ENCODE results near the gene POFUT2. TPM values are rescaled to one million over a fixed set of nuclear protein-coding genes. Genes with fewer than 3 reads are reported as not detected.
A peak's percentile ranks its signal among the peaks of the same experiment; 100 is the strongest.

Gene POFUT2
- total RNA-seq, 2 experiments from 2014 or later = 11.7 to 12.4 TPM

DNA sequence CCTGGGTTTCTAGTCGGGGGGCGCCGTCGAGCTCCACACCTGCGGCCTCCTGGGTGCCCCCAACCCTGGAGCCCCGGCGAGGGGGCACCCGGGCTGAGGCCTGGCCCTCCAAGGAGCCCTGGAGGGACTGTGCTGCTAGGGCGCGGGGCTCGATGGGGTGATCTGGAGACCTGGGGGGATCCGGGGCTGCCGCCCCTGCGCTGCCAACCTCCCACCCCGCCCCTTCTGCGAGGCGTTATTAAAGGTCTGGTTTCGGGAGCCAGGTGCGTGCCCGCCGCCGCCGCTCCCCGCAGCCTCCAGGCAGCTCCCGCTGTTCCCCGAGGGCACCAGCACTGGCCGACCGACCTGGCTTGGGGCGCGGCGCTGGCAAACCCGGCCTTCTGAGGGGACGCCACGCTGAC lies 746 bp upstream of the POFUT2 start:
- CTCF ChIA-PET = interaction anchor here (1.0 to 3.0 kb wide), 2 partner anchors 21 to 149 kb away, joined by 4 to 10 read pairs; no protein-coding TSS in a partner anchor
- no peak for ATAC-seq

DNA sequence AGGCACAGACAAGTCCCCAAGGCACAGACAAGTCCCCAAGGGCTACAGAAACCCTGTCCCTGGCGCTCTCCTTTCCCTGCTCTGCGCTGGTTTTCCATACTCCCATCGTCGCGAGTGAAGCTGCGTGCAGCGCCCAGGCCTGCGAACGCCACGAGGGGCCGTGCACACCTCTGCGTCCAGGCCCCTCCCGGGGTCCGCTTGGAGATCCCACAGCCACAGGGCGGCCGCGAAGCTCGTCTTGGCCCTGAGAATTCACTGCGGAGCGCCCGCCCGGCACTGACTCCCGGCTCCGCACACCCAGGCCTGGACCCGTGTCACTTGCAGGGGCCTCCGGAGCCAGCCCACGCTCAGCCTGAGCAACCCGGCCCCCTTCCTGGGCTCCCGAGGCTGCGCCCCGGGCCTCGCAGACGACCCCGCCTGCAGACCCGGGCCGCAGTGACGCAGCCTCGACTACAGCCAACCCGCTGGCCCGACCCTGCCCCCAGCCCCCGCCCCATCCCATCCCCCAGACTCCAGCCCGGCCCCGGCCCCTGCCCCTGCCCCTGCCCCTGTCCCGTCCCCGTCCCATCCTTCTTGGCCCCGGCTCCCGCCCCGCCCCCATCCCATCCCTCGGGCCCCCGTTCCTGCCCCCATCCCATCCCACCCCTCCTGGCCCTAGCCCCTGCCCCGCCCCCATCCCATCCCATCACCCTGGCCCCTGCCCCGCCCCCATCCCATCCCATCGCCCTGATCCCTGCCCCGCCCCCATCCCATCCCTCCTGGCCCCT lies 841 bp downstream of the POFUT2 start:
- Mint-ChIP-seq H3K36me3 (ENCODE audit: low read depth) (peaks cover 5% of the 10 kb centered on the region), H3K27ac (no peak overlapping the region), H3K4me1 (ENCODE audit: low read depth) (peaks cover 3% of the 10 kb centered on the region), H3K9me3 (no peaks in the 10 kb centered on the region), H3K27me3 (no peaks in the 10 kb centered on the region), H3K4me3 (peak overlapping the region; percentile 77)
- POLR2A ChIA-PET = no interaction called here
- DNase-seq (no peak), ATAC-seq (no peak)
- CTCF ChIA-PET = interaction anchor here (1.0 to 1.3 kb wide), 2 partner anchors 22 to 337 kb away, joined by 3 read pairs; no protein-coding TSS in a partner anchor
- TF ChIP-seq, protein P1, sequence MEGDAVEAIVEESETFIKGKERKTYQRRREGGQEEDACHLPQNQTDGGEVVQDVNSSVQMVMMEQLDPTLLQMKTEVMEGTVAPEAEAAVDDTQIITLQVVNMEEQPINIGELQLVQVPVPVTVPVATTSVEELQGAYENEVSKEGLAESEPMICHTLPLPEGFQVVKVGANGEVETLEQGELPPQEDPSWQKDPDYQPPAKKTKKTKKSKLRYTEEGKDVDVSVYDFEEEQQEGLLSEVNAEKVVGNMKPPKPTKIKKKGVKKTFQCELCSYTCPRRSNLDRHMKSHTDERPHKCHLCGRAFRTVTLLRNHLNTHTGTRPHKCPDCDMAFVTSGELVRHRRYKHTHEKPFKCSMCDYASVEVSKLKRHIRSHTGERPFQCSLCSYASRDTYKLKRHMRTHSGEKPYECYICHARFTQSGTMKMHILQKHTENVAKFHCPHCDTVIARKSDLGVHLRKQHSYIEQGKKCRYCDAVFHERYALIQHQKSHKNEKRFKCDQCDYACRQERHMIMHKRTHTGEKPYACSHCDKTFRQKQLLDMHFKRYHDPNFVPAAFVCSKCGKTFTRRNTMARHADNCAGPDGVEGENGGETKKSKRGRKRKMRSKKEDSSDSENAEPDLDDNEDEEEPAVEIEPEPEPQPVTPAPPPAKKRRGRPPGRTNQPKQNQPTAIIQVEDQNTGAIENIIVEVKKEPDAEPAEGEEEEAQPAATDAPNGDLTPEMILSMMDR (IDR thresholded peaks at IDR 0.05) = no peak
- intact Hi-C loops (cut with micrococcal nuclease) = no loop called here

More for the DNA sequence above, 746 bp upstream of the POFUT2 start:
- Mint-ChIP-seq H3K27me3 (no peaks in the 10 kb centered on the region), H3K4me1 (ENCODE audit: low read depth) (peaks cover 12% of the 10 kb centered on the region), H3K27ac (no peak overlapping the region), H3K4me3 (peak overlapping the region; percentile 77), H3K36me3 (ENCODE audit: low read depth) (peaks cover 5% of the 10 kb centered on the region), H3K9me3 (no peaks in the 10 kb centered on the region)
- no peak for DNase-seq
- TF ChIP-seq, protein P1 (IDR thresholded peaks at IDR 0.05) = no peak
- POLR2A ChIA-PET = interaction anchor here (1.1 to 1.4 kb wide), 3 partner anchors 17 to 35 kb away, joined by 3 read pairs; no protein-coding TSS in a partner anchor
- intact Hi-C loops (cut with micrococcal nuclease) = no loop called here

DNA sequence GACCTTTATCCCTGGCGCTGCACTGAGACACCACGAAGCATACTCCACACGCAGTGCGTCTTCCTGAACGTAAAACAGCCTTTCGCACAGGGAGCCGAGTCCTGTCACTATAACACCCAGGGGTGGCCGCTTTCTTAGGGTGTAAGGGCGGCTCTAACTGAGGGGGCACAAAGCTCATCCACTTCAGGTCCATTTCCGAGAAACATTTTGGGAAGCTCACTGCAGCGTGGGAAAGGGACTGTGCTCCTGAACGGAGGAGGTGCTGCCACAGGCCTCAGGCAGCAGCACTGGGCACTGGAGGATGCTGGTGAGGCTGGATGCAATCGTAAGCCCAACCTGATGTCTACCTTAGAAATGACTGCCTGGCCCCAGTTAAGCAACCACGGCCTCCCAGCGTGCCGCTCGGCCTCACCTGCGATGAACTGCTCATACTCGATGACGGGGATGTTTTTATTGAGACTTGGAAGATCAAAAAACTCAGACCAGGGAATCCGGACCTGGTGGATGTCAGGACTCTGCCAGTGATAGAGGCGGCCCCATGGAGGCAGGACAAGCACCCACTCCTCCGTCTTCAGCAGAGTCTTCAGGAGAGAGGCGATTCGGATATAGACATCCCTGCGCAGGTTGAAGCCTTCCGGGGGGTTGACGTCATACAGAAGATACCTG lies 2.3 kb downstream of the POFUT2 start:
- ATAC-seq (no peak), DNase-seq (no peak)
- CTCF ChIA-PET = interaction anchor here (1.3 kb wide), 1 partner anchor 24 kb away, joined by 3 read pairs; no protein-coding TSS in a partner anchor
- Mint-ChIP-seq H3K27me3 (no peaks in the 10 kb centered on the region), H3K27ac (no peak overlapping the region), H3K4me3 (no peak overlapping the region), H3K9me3 (no peaks in the 10 kb centered on the region), H3K36me3 (ENCODE audit: low read depth) (peaks cover 12% of the 10 kb centered on the region), H3K4me1 (ENCODE audit: low read depth) (peaks cover 3% of the 10 kb centered on the region)
- POLR2A ChIA-PET = interaction anchor here (0.9 kb wide), 1 partner anchor 80 kb away, joined by 4 read pairs; no protein-coding TSS in a partner anchor
- TF ChIP-seq, protein P1 (IDR thresholded peaks at IDR 0.05) = no peak
- intact Hi-C loops (cut with micrococcal nuclease) = no loop called here

DNA sequence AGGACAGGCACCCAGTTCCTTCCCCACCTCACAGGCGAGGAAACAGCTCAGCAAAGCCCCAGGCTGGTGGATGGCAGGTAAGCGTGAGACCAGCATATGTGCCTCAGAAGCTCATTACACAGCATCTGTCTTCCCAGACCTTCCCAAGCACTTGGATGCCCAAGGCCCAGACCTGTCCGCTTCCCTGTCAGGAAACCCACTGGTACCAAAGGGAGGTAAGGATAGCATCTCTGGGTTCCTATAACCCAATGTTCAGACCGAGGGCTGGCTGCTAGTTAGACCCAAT lies 3.3 kb downstream of the POFUT2 start:
- TF ChIP-seq, protein P1 (IDR thresholded peaks at IDR 0.05) = no peak
- Mint-ChIP-seq H3K36me3 (ENCODE audit: low read depth) (peaks cover 12% of the 10 kb centered on the region), H3K4me1 (ENCODE audit: low read depth) (peaks cover 3% of the 10 kb centered on the region), H3K9me3 (no peaks in the 10 kb centered on the region), H3K4me3 (no peak overlapping the region), H3K27me3 (no peaks in the 10 kb centered on the region), H3K27ac (no peak overlapping the region)
- ATAC-seq = no peak
- ChIA-PET CTCF (no interaction called here), POLR2A (interaction anchor here (0.9 kb wide), 1 partner anchor 79 kb away, joined by 4 read pairs; no protein-coding TSS in a partner anchor)
- no peak for DNase-seq
- intact Hi-C loops (cut with micrococcal nuclease) = no loop called here
